ENCODE measurements around the gene SERPINB10.

GRCh38 chr18:63888470-63889190 is 19.1 kb upstream of the SERPINB10 start:
- TF ChIP-seq CTCF (IDR thresholded peaks at IDR 0.05): no peak
- no peak for TF ChIP-seq ZFX (IDR thresholded peaks at IDR 0.05; ENCODE audit: borderline replicate concordance)

All from 22Rv1 (cell line).